ENCODE measurements around the gene ANXA4. TPM values are rescaled to one million over a fixed set of nuclear protein-coding genes. Genes with fewer than 3 reads are reported as not detected.

The ANXA4 gene
- total and polyA plus RNA-seq, 8 donors: 40.8 to 193 (median 80.8) TPM

GRCh38 chr2:69741229-69741574, 732 bp upstream of the ANXA4 start:
- Histone ChIP-seq H3K27ac (peak overlapping the region; percentile 95 to 97 (median 96)), H3K4me1 (peaks cover 30 to 54% (median 39%) of the 10 kb centered on the region in 4 donors), H3K36me3 (no peaks in the 10 kb centered on the region), H3K4me3 (peak overlapping the region; percentile 86 to 98 (median 94)), H3K9me3 (no peaks in the 10 kb centered on the region), H3K27me3 (no peaks in the 10 kb centered on the region)
- peak; percentile 57 to 77 for DNase-seq
- intact Hi-C loops (cut with DNase I; ENCODE audit: low total_unique reads): no loop called here
- WGBS, 5 donors: 0 to 2% (median 1%) methylated on average over 13 of the region's 13 CpGs
- TF ChIP-seq EP300 (IDR thresholded peaks at IDR 0.05) (no peak), CTCF (IDR thresholded peaks at IDR 0.05) (peak in 1 of 7 experiments; percentile 15)

- no peaks in the 10 kb centered on the region for H3K9me3 ChIP-seq
- DNase-seq: peak in 1 of 2 donors; percentile 33
- WGBS, 5 donors: 7 to 17% (median 11%) methylated on average over 16 to 22 of the region's 22 CpGs
- TF ChIP-seq POLR2AphosphoS5 (IDR thresholded peaks at IDR 0.05) (no peak), CTCF (IDR thresholded peaks at IDR 0.05) (no peak), EP300 (IDR thresholded peaks at IDR 0.05) (no peak), POLR2A (IDR thresholded peaks at IDR 0.05) (no peak)
- no peaks in the 10 kb centered on the region for H3K27me3 ChIP-seq
- peak overlapping the region; percentile 86 to 98 (median 94) for H3K4me3 ChIP-seq
- peaks cover 30 to 66% (median 42%) of the 10 kb centered on the region in 4 donors for H3K4me1 ChIP-seq
- intact Hi-C loops (cut with DNase I; ENCODE audit: low total_unique reads): no loop called here
- H3K27ac ChIP-seq: peak overlapping the region; percentile 95 to 97 (median 96)
- peaks cover 0 to 4% (median 0%) of the 10 kb centered on the region in 4 donors for H3K36me3 ChIP-seq
These were observed 503 bp downstream of the ANXA4 start for GRCh38 chr2:69742322-69742952.

GRCh38 chr2:69743847-69744264, 1.9 kb downstream of the ANXA4 start:
- DNase-seq: no peak
- peaks cover 0 to 7% (median 1%) of the 10 kb centered on the region in 4 donors for H3K36me3 ChIP-seq
- whole genome bisulfite sequencing, 5 donors: 61 to 72% (median 65%) methylated on average over 2 of the region's 2 CpGs

GRCh38 chr2:69744456-69744855, 2.5 kb downstream of the ANXA4 start:
- no peak overlapping the region for H3K27ac ChIP-seq
- no peaks in the 10 kb centered on the region for H3K27me3 ChIP-seq
- H3K4me1 ChIP-seq: peaks cover 30 to 82% (median 47%) of the 10 kb centered on the region in 4 donors
- H3K9me3 ChIP-seq: no peaks in the 10 kb centered on the region
- WGBS, 5 donors: 31 to 47% (median 37%) methylated on average over 3 of the region's 3 CpGs
- H3K36me3 ChIP-seq: peaks cover 0 to 8% (median 3%) of the 10 kb centered on the region in 4 donors
- peak overlapping the region in 2 of 4 donors; percentile 91 to 96 for H3K4me3 ChIP-seq
- no peak for TF ChIP-seq POLR2A (IDR thresholded peaks at IDR 0.05)
- no peak for DNase-seq
- intact Hi-C loops (cut with DNase I; ENCODE audit: low total_unique reads): no loop called here

More at GRCh38 chr2:69743847-69744264, 1.9 kb downstream of the ANXA4 start:
- Histone ChIP-seq H3K9me3 (no peaks in the 10 kb centered on the region), H3K4me3 (peak overlapping the region in 3 of 4 donors; percentile 91 to 98 (median 96)), H3K4me1 (peaks cover 30 to 76% (median 42%) of the 10 kb centered on the region in 4 donors), H3K27me3 (no peaks in the 10 kb centered on the region), H3K27ac (peak overlapping the region in 2 of 5 donors; percentile 95 to 97)
- TF ChIP-seq EP300 (IDR thresholded peaks at IDR 0.05) (no peak), CTCF (IDR thresholded peaks at IDR 0.05) (no peak), POLR2A (IDR thresholded peaks at IDR 0.05) (no peak), POLR2AphosphoS5 (IDR thresholded peaks at IDR 0.05) (no peak)
- intact Hi-C loops (cut with DNase I; ENCODE audit: low total_unique reads): no loop called here

- H3K27ac ChIP-seq: no peak overlapping the region
- WGBS, 5 donors: 73 to 90% (median 75%) methylated on average over 2 of the region's 2 CpGs
- intact Hi-C loops (cut with DNase I; ENCODE audit: low total_unique reads): no loop called here
- H3K4me3 ChIP-seq: peak overlapping the region in 3 of 4 donors; percentile 9 to 96 (median 9)
- no peaks in the 10 kb centered on the region for H3K9me3 ChIP-seq
- DNase-seq: no peak
- peaks cover 0 to 8% (median 3%) of the 10 kb centered on the region in 4 donors for H3K36me3 ChIP-seq
- H3K4me1 ChIP-seq: peaks cover 30 to 82% (median 52%) of the 10 kb centered on the region in 4 donors
- TF ChIP-seq POLR2A (IDR thresholded peaks at IDR 0.05) (no peak), EP300 (IDR thresholded peaks at IDR 0.05) (no peak), POLR2AphosphoS5 (IDR thresholded peaks at IDR 0.05) (no peak), CTCF (IDR thresholded peaks at IDR 0.05) (no peak)
- H3K27me3 ChIP-seq: no peaks in the 10 kb centered on the region
These were observed 3.1 kb downstream of the ANXA4 start for GRCh38 chr2:69745035-69745434.
